Measurements from ENCODE around the gene BCL2L11. TPM values are rescaled to one million over a fixed set of nuclear protein-coding genes. Genes with fewer than 3 reads are reported as not detected.

BCL2L11 gene
- total and polyA plus RNA-seq, 2 experiments from 2014 or later, result 10.6 to 22.5 TPM

DNA sequence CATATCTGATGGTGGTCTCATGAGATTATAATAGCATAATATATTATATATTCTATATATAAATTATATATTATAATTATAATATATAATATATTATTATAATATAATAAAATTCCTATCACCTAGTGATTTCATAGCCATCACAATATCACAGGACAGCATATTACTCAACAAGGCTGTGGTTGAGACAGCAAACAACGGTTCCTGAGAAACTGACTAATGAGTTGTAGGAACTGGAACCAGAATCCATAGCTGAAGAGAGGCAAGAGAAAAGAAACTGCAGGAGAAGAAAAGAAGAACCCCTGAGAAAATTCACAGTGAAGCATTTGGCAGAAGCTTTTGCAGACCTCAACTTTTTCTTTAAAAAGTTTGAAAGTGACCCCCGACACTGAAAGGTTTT lies 84.0 kb downstream of the BCL2L11 start (continued):
- TF ChIP-seq, protein P1, sequence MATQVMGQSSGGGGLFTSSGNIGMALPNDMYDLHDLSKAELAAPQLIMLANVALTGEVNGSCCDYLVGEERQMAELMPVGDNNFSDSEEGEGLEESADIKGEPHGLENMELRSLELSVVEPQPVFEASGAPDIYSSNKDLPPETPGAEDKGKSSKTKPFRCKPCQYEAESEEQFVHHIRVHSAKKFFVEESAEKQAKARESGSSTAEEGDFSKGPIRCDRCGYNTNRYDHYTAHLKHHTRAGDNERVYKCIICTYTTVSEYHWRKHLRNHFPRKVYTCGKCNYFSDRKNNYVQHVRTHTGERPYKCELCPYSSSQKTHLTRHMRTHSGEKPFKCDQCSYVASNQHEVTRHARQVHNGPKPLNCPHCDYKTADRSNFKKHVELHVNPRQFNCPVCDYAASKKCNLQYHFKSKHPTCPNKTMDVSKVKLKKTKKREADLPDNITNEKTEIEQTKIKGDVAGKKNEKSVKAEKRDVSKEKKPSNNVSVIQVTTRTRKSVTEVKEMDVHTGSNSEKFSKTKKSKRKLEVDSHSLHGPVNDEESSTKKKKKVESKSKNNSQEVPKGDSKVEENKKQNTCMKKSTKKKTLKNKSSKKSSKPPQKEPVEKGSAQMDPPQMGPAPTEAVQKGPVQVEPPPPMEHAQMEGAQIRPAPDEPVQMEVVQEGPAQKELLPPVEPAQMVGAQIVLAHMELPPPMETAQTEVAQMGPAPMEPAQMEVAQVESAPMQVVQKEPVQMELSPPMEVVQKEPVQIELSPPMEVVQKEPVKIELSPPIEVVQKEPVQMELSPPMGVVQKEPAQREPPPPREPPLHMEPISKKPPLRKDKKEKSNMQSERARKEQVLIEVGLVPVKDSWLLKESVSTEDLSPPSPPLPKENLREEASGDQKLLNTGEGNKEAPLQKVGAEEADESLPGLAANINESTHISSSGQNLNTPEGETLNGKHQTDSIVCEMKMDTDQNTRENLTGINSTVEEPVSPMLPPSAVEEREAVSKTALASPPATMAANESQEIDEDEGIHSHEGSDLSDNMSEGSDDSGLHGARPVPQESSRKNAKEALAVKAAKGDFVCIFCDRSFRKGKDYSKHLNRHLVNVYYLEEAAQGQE (IDR thresholded peaks at IDR 0.05; ENCODE audit: unreplicated experiment), result no peak
- TF ChIP-seq ZNF114 (CRISPR knock-in tag; IDR thresholded peaks at IDR 0.05), result no peak
- no peak for TF ChIP-seq NANOG (IDR thresholded peaks at IDR 0.05; ENCODE audit: borderline replicate concordance)
- no peak for TF ChIP-seq JUNB (IDR thresholded peaks at IDR 0.05; ENCODE audit: unreplicated experiment)
- no peak for TF ChIP-seq EZH2phosphoT487 (IDR thresholded peaks at IDR 0.05; ENCODE audit: unreplicated experiment)
- TF ChIP-seq, protein P2, sequence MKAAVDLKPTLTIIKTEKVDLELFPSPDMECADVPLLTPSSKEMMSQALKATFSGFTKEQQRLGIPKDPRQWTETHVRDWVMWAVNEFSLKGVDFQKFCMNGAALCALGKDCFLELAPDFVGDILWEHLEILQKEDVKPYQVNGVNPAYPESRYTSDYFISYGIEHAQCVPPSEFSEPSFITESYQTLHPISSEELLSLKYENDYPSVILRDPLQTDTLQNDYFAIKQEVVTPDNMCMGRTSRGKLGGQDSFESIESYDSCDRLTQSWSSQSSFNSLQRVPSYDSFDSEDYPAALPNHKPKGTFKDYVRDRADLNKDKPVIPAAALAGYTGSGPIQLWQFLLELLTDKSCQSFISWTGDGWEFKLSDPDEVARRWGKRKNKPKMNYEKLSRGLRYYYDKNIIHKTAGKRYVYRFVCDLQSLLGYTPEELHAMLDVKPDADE (IDR thresholded peaks at IDR 0.05), result no peak
- TF ChIP-seq, protein P3, sequence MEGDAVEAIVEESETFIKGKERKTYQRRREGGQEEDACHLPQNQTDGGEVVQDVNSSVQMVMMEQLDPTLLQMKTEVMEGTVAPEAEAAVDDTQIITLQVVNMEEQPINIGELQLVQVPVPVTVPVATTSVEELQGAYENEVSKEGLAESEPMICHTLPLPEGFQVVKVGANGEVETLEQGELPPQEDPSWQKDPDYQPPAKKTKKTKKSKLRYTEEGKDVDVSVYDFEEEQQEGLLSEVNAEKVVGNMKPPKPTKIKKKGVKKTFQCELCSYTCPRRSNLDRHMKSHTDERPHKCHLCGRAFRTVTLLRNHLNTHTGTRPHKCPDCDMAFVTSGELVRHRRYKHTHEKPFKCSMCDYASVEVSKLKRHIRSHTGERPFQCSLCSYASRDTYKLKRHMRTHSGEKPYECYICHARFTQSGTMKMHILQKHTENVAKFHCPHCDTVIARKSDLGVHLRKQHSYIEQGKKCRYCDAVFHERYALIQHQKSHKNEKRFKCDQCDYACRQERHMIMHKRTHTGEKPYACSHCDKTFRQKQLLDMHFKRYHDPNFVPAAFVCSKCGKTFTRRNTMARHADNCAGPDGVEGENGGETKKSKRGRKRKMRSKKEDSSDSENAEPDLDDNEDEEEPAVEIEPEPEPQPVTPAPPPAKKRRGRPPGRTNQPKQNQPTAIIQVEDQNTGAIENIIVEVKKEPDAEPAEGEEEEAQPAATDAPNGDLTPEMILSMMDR (conservative IDR thresholded peaks at IDR 0.05; ENCODE audit: low read depth in 2 of 2), result no peak
- TF ChIP-seq EZH2 (IDR thresholded peaks at IDR 0.05; ENCODE audit: low read depth, unreplicated experiment), result no peak
- no peak for TF ChIP-seq CREB1 (CRISPR knock-in tag; IDR thresholded peaks at IDR 0.05; ENCODE audit: low read depth)
- TF ChIP-seq STAT1 (IDR thresholded peaks at IDR 0.05; ENCODE audit: unreplicated experiment), result no peak
- no peak for TF ChIP-seq ZNF331 (CRISPR knock-in tag; IDR thresholded peaks at IDR 0.05; ENCODE audit: low read depth)

GRCh38 chr2:111205774-111206173 lies 85.1 kb downstream of the BCL2L11 start:
- Mint-ChIP-seq H3K27ac (no peak overlapping the region), H3K9me3 (no peaks in the 10 kb centered on the region), H3K27me3 (ENCODE audit: insufficient read depth, low read depth, poor library complexity) (peaks cover 3% of the 10 kb centered on the region), H3K4me1 (no peaks in the 10 kb centered on the region; the same call in 2 of the 3 replicates), H3K4me3 (no peak overlapping the region), H3K36me3 (ENCODE audit: low read depth) (no peaks in the 10 kb centered on the region)
- no peak overlapping the region for H3K4me3 ChIP-seq
- H3K36me3 ChIP-seq (ENCODE audit: insufficient read depth), result no peaks in the 10 kb centered on the region
- H3K79me2 ChIP-seq (replicated peaks; ENCODE audit: insufficient read depth), result no peaks in the 10 kb centered on the region
- H3K27ac ChIP-seq (ENCODE audit: low read depth), result no peak overlapping the region
- DNase-seq (ENCODE audit: low spot score), result no peak
- no peaks in the 10 kb centered on the region for H3K9me2 ChIP-seq (ENCODE audit: insufficient read depth)
- no peak for ATAC-seq
- H3K4me1 ChIP-seq (ENCODE audit: insufficient read depth), result no peaks in the 10 kb centered on the region
- no peaks in the 10 kb centered on the region for H4K20me1 ChIP-seq (replicated peaks; ENCODE audit: insufficient read depth)
- no peaks in the 10 kb centered on the region for H3F3A ChIP-seq (replicated peaks; ENCODE audit: low read depth)
- H2AFZ ChIP-seq, result no peak overlapping the region
- H3K27me3 ChIP-seq (ENCODE audit: insufficient read depth), result no peaks in the 10 kb centered on the region
- no peak overlapping the region for H3K4me2 ChIP-seq
- TF ChIP-seq, protein P2 (IDR thresholded peaks at IDR 0.05), result no peak
- TF ChIP-seq STAT1 (IDR thresholded peaks at IDR 0.05; ENCODE audit: unreplicated experiment), result no peak
- TF ChIP-seq EZH2 (IDR thresholded peaks at IDR 0.05; ENCODE audit: low read depth, unreplicated experiment), result no peak
- no peak for TF ChIP-seq JUNB (IDR thresholded peaks at IDR 0.05; ENCODE audit: unreplicated experiment)
- TF ChIP-seq, protein P3 (conservative IDR thresholded peaks at IDR 0.05; ENCODE audit: low read depth in 2 of 2), result no peak
- TF ChIP-seq, protein P1 (IDR thresholded peaks at IDR 0.05; ENCODE audit: unreplicated experiment), result no peak
- no peak for TF ChIP-seq EZH2phosphoT487 (IDR thresholded peaks at IDR 0.05; ENCODE audit: unreplicated experiment)
- no peak for TF ChIP-seq NANOG (IDR thresholded peaks at IDR 0.05; ENCODE audit: borderline replicate concordance)
- no peak for TF ChIP-seq ZNF331 (CRISPR knock-in tag; IDR thresholded peaks at IDR 0.05; ENCODE audit: low read depth)
